Stimulated activated CD8-positive, alpha-beta memory T cell treated with anti-CD3 and anti-CD28 coated beads, Interleukin-4, amount 100 ng/mL, for 4 hours (primary cell): ENCODE results near the gene GALNT2.

Source experiments
- DNase-seq, 2 donors: peaks; one replicate each; pipeline ENCODE4 v3.0.0-alpha.2; 2020; ENCODE audit warnings: low read depth in 2 of 2, low spot score in 1 of 2

GALNT2 gene

DNA sequence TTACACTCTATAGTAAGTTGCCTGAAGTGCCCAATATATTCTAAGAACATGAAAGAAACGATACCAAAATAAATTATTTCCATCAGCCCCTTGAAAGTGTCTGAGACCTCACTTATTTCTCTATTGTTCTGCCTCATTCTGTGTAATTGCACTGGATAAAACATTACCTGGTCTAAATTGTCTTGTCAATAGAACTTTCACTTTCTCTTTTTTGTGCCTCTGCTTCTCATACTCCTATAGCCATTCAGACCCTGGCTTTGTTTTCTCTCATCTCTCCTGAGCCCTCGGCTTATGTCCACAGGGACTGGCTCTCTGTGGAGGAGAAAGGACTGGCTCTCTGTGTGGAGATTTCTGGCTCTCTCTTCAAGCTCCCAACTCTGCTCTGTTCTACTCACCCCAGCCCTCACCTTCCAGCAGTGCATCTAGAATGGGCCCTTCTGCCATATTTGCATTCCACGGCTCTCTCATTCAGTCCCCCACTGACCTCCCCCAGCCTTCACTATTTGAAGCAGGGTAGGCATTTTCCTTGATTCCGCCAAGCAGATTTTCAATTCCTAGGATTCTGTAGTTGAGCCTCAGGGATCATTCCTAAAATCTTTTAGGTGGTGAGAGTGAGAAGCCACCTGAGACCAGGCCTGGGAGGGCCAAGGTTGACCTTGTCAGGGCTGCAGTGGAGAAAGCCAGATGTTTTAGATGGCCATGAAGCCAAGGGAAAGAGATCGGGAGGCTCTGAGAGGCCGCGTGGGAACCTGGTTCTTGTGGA is 15.9 kb upstream of the GALNT2 start:
- DNase-seq = no peak

DNA sequence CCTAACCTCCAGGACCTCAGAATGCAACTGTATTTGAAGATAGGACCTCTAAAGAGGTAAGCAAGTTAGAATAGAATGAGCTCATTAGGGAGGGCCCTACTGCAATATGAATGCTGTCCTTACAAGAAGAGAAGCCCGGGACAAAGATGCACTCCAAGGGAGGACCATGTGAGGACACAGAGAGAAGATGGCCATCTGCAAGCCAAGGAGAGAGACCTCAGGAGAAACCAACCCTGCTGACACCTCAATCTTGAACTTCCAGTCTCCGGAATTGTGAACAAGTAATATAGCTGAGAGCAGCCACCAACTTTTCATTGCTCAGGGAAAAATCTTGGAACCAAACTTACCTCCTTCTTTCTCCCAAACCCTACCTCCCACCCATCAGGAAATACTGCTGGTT is 15.0 kb upstream of the GALNT2 start:
- no peak for DNase-seq

DNA sequence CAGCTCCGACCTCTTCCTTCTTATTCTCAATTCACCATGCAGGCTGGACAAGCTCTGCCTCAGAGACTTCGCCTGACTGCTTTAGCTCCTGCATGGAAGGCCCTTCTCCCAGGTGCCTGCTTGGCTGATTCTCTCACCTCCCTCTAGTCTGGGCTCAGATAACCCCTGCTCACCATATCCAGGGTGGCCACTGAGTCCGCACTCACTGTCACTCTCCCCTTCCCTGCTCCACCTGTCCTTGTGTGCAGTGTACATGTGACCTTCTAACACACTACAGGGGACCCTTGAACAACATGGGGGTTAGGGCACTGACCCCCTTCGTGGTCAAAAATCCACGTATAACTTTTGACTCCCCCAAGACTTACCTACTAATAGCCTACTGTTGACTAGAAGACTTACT is 14.4 kb upstream of the GALNT2 start:
- no peak for DNase-seq

DNA sequence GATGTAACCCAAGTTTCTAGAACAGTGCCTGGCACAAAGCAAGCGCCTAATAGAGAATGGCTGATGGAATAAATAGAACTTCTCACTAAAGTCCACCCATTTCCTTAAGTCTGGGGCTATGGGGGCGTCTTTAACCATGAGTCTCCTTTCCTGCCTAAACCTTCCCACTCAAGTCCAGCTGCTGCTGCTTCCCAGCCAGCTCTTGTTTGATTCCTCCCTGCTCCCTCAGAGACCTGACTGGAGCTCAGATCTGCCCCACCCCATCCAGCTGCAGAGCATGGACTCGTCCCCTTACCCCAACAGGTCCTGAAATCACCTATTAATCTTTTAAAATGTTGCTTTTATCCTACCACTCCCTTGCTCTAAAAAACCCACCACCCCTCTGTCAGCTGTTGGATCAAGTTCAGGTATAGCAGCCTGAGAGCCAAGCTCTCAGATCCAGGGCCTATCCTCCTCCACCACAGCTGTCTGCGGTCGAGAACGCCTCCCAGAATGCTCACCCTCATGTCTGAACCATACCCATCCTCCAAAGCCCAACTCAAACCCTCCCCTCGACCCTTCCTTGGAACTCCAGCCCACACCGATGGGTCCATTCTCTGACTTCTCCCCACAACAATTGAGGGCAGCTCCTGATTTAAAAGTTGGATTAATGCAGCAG is 12.8 kb upstream of the GALNT2 start:
- DNase-seq = no peak

DNA sequence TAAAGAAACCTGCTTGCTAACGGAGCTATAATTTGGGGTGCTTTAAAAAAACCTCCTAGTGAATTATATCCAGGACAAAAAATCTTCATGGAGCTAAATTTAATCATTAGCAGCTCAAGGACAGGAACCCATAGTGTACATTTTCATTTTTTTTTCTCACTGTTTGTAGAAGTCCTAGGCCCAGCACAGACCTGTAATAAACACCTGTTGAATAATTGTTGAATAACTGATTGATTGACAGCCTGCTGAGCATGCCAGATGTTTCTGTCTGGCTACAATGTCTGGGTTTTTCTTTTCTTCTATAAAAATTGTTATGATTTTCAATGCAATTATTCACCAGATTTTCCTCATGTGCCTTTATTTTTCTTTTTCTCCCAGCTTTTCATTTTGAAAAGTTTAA is 10.9 kb upstream of the GALNT2 start:
- no peak for DNase-seq

DNA sequence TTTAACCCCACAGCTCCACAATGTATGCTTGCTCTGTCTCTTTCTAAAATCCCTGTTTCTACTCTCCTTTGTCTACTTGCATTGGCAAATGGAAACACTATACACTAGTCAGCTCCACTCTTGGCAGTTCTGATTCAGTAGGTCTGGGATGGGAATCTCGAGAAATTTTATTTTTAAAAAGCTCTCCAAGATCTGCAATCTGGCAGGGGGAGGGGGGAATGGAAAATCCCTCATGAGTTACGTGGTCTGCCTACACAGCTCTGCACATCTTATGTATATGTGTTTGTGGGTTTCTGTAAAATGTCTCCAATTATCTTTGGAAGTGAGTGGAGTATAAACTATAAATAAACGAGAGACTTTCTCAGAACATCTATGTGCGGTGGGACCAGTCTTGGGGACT is 9.9 kb upstream of the GALNT2 start:
- DNase-seq = no peak

DNA sequence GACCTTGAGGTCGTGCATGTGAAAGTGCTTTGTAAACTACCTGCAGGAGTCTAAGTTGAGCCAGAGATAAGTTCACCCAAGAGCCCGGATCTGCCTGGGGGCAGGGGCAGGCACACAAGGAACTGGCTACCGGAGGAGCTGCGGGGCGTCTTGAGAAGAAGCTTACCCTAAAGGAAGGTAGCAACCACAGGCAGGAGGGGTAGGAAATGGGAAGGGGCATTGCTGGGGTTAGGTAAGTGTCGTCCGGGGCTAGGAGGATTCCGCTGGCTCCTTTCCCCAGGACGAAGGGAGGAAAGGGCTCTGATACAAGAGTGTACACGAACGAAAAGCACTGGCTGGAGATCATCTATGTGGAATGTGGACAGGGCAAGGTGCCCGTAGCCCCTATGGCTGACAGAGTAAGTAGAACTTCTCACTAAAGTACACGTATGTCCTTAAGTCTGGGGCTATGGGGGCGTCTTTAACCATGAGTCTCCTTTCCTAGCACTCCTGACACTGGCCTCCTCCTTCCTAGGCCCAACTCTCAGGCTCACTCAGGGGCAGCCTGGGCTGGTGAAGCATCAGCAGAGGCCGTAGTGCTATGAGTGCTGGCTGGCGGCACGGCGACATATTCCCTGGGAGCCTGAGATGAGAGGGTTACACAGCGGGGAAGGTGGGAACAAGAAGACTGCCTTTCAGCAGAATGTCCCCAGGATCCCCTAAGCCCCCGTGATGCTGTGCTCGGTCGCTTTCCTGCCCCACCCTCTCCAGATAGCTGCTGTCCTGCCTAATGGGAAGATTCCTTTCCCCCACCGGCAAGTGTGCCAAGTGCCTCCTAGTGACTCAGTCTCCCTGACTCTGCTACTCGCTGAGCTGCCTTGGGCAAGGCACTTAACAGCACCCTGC is 9.1 kb upstream of the GALNT2 start:
- no peak for DNase-seq

DNA sequence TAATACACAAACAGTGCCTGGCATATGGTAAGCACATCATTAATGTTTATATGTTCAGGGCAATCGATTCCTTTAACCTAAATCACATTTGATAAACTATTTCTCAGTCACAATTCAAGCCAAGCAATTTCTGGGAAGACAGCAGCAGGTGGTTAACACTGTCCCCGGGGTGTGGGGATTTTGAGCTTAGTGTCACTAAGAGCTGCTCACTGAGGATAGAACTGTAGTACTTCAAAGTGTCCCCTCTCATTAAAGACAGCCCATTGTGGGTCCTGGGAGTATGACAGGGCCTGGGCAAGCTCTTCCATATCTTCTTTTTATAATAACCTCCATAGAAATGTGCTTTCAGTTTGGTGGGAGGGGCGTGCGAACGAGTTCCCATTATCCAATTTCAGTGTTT is 8.4 kb upstream of the GALNT2 start:
- no peak for DNase-seq

DNA sequence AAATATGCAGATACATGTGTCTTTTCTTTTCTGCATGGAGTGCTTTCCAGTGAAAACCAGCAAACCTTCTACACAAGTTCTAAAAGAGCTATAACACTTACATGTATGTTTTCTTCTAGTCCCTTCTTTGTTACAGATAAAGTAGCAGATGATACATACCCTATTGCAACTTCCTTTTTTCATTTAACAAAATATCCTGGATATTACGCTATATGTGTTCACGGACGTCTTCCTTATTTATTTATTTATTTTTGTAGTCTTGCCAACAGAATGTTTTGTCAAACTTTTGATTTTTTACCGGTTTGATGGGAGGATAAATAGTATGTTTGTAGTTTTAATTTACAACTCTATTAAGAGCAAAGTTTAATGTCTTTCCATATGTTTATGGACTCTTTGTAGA is 5.2 kb upstream of the GALNT2 start:
- DNase-seq = no peak

DNA sequence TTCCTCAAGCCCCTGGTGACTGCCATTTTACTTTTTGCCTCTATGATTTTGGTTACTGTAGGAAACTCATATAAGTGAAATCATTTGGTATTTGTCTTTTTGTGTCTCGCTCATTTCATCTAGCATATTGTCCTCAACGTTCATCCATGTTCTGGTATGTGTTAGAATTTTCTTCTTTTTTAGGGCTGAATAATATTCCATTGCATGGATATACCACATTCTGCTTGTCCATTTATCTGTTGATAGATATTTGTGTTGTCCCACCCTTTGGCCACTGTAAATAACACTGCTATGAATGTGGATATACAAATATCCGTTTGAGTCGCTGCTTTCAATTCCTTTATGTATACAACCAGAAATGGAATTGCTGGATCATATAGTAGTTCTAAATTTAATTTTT is 4.5 kb upstream of the GALNT2 start:
- DNase-seq = no peak

DNA sequence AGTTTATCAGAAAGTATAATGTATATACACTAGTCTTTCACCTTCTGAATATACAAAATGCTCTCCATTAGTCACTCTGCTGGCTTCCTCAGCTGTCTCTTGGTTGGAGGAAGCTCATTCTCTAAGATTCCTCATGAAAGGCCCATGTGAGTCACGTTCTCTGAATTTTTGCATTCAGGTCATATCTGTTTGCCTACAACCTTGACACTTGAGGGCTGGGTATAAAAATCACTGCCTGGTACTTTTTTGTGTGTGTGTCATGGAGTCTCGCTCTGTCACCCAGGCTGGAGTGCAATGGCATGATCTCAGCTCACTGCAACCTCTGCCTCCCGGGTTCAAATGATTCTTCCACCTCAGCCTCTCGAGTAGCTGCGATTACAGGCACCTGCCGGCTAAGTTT is 2.8 kb upstream of the GALNT2 start:
- DNase-seq = no peak

DNA sequence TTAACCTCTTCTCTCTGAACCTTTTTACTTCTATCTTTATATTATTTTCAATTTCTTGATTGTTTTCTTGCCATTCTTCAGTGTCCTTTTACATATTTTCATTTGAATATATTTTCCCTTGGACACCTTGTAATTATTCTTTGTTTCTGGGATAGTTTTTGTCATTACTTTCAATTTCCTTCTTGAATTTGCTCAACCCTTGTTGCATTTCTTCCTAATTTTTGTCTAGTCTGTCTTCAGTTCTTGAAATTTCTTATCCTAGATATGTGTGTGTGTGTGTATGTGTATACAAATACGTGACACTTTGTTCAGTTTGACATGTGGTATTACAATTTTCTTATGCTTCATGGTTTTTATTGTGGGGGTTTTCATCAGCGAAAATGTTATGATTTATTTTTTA is 1.9 kb upstream of the GALNT2 start:
- DNase-seq = no peak

DNA sequence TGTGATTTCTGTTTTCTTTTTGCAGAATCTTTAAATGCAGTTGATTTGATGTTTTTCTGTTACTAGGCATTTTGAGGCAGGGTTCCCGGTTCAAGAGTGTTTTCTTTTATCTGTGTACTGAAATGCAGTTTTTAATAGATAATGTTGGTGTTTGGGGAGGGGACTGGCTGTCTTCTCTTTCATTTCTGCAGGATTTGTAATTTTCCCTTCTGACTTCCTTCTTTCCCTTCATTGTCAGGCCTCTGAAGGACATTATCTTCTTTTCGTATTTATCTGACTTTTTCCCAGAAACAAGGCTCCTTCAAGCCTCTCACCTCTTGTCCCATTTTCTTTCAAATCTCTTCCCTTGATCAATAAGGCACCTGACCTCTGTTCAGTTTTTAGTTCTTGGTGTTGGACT is 1.5 kb upstream of the GALNT2 start:
- no peak for DNase-seq

DNA sequence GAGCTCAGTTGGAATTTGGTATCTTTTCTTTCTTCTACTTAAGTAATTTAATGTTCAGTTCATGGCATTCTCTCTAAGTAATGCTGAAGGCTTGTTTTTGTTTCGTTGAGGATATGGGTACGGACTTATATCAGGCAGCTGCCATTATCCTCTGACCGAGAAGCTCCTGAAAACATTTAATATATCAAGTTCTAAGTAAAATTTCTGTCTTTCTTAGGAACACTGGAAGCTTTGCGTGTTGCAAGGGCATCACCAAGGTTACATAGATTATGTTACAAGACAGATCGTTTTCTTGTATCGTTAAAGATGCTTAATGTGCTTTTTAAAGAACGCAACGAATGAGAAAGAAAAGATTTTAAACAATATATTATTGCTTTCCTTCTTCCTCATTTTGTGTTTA is 1.0 kb upstream of the GALNT2 start:
- no peak for DNase-seq

DNA sequence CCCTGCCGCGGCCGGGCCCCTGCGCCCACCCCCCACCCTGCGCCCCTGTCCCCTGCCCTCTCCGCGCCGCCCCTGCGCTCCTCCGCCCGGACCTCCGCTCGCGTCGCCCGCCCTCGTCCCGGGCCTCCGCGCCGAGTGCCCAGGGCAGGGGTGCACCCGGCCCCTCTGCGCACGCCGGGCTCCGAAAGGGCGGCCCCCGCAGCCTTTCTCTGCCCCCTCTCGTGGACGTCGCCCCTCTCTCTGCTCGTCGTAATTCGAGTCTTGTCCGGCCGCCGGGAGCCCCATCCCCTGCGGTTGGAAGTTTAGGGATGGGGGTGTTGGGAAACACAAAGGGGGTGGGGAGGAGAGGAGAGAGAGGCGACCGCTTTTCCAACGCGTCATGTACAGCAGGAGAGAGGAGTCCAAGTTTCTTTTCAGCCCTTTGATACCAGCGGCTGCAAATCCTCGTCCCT is 407 bp downstream of the GALNT2 start:
- DNase-seq = no peak

DNA sequence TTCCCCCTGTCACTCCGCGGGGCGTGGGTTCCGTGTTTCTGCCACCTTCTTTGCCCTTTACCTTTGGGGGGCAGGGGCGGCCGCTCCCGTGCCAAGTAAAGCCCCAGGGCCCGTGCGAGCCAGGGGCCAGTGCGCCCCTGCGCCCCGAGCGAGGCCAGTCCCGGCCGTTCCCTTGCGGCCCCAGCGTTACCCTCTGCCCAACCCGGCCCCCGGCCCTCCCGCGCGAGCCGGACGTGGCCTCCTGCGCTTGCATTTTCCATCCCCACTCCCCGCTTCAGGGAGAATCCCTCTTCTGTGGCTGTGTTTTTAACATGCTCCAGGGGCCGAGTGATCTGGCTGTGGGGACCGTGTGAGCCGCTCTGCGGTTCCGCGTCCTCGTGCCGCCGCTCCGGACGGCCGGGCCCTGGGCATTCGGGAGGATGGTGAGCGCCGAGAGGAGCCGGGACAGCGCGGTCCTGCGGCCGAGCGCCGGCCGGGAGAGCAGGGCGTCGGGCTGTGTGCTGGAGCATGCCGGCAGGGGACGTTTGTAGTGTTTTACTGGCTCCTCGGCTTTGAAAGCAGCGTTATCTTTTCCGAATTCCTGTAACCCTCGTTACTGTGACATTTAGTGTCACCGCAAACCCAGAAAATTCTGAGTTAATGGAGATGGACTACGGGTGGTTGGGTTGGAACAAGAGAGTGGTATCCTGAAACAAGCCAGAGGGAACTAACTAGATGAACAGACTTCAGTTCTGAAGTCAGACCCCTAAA is 1.0 kb downstream of the GALNT2 start:
- DNase-seq = no peak

DNA sequence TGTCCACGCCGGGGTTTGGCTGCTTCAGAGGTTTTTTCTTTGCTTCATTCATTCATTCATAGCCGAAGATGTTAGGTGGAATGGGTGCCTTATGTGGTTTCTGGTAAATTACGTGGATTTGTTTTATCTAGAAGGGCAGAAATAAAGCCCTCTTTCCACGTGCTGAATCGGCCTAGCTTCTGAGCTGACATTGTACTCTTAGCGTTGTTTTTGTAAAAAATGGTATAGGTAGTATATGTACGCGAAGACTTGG is 1.5 kb downstream of the GALNT2 start:
- DNase-seq = no peak

DNA sequence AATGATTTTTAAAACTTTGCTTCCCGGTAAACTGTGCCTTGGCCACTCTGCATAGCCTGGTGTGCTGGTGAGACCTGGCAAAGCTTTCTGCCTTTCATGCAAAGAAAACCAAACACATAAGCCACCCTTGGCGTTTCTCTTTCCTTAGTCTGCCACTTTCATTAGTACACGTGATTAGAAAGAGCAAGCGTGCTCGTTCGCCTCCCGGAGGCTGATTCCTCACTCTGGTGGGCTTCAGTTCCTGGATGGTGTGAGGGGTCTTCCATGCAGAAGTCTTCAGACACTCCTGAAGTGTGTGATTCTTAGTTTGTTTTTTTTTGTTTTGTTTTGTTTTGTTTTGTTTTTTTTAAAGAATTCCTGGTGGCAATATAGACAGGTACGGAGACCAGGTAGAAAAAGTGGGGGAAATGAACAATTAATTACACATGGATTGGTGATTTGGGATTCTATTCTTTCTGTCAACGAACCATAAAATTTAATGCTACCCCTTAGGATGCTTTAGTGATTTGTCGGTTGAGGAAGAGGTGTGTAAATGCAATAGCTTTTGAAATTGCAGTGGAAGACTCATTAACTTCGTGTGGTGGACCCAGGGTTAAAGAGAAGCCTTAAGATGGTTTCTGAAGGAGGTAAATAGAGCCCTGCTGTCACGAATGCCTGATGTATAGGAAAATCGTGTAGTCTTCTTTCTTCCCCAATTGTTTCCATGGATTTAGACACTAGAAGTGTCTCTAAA is 2.1 kb downstream of the GALNT2 start:
- no peak for DNase-seq

DNA sequence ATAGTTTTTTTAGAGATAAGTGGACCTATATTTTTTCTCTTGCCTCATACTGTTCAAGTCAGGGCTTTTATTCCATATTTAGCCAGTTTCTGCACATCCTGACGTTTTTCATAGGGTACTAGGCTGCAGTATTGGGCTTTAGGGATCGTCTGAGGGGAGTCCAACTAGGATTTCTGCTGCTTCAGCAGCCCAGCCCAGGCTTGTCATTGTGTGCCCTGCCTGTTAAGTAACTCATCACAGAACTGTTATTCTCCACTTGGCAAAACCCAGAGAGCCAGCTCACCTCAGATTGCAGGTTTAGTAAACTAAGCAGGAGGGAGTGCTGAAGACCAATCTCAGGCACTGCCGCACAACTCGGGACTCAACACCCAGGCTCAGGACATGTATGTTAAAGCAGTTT is 2.8 kb downstream of the GALNT2 start:
- no peak for DNase-seq

DNA sequence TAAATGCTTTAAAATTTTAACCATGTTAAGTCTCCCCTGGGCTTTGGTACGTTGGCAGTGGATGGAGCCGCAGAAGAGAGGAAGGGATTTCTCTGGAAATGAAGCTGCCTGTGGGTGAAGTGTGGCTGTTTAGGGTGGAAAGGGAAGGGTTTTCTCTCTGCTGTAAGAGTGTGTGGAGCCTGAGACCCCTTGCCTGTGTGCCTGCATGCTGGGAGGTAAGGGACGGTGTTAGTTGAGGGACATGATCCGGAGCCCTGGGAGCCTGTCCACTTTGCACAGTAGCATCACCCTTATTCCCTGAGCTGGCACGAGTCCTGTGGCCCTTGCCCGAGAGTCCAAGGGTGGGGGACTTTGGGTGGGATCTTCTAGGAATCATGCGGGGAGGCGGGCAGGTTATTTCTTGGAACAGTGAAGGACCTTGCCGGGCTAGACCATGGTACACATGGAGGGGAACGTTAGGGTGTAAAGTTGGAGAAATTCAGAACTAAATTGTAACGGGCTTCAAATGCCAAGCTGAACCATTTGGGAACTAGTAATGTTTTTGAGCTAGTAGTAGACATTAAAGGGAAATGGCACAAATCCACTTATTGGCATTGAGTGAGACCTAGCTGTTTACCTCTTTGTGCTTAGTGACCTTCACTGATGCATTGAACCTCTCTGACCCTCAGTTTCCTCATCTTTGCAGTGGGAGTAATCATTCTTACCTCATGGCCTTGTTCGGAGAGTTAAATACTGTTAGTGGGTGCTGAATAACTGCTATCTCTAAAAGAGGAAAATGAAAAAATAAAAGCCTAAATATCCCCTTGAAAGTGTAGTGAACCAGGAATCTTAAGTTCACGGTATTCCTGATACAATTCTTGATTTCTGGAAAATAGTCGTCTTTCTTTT is 3.5 kb downstream of the GALNT2 start:
- no peak for DNase-seq
